Astrocyte (in vitro differentiated cells and primary cell): Measurements from ENCODE around the gene FAM13A.

Source experiments
- CTCF ChIP-seq: IDR thresholded peaks from 2 replicates; pipeline ENCODE4 v1.5.1; 2011; ENCODE audit warnings: low read depth, mild to moderate bottlenecking, inconsistent platforms, low read length, moderate library complexity; ENCODE audit not compliant: insufficient read depth
- EZH2 ChIP-seq: IDR thresholded peaks from 2 replicates; pipeline ENCODE4 v1.6.1; 2012; ENCODE audit warnings: mild to moderate bottlenecking, low read length, inconsistent platforms; ENCODE audit not compliant: insufficient read depth

- TF ChIP-seq CTCF (no peak), EZH2 (no peak)
Measured at GRCh38 chr4:88803600-88804096, 253.3 kb downstream of the FAM13A start.
